ENCODE data around the gene PCGF2. TPM values are rescaled to one million over a fixed set of nuclear protein-coding genes. Genes with fewer than 3 reads are reported as not detected.

PCGF2 gene
- total and polyA plus RNA-seq, 10 of the 15 experiments (the other 5 are each of a cell fraction or from before 2014, with no cell fraction given), result 2.7 to 35.6 (median 7.2) TPM

DNA sequence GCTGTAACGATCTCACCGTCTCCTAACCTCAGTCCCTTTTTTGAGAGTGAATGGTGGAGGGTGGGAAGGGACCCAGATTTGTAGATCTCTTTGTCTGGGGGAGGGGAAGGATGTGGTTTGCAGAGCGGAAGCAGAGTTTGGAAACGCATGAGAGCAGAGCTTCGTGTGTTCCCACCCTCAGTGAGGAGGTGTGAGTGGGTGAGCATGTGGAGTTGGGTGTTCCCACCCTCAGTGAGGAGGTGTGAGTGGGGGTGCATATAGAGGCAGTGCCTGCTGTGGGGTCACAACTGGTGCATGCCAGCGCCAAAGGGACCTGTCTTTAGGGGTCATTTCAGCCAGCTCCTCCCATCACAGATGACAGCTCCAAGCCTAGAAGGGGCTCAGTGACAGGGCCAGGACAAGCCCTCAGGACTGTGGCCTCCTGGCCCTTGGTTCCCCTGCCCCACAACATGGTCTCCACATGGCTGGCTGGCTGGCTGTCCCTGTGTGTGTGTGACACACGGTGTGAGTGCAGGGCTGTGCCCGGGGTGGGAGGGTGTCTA lies 19.8 kb downstream of the PCGF2 start (continued):
- TF ChIP-seq, protein P1, sequence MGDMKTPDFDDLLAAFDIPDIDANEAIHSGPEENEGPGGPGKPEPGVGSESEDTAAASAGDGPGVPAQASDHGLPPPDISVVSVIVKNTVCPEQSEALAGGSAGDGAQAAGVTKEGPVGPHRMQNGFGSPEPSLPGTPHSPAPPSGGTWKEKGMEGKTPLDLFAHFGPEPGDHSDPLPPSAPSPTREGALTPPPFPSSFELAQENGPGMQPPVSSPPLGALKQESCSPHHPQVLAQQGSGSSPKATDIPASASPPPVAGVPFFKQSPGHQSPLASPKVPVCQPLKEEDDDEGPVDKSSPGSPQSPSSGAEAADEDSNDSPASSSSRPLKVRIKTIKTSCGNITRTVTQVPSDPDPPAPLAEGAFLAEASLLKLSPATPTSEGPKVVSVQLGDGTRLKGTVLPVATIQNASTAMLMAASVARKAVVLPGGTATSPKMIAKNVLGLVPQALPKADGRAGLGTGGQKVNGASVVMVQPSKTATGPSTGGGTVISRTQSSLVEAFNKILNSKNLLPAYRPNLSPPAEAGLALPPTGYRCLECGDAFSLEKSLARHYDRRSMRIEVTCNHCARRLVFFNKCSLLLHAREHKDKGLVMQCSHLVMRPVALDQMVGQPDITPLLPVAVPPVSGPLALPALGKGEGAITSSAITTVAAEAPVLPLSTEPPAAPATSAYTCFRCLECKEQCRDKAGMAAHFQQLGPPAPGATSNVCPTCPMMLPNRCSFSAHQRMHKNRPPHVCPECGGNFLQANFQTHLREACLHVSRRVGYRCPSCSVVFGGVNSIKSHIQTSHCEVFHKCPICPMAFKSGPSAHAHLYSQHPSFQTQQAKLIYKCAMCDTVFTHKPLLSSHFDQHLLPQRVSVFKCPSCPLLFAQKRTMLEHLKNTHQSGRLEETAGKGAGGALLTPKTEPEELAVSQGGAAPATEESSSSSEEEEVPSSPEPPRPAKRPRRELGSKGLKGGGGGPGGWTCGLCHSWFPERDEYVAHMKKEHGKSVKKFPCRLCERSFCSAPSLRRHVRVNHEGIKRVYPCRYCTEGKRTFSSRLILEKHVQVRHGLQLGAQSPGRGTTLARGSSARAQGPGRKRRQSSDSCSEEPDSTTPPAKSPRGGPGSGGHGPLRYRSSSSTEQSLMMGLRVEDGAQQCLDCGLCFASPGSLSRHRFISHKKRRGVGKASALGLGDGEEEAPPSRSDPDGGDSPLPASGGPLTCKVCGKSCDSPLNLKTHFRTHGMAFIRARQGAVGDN (IDR thresholded peaks at IDR 0.05), result peak; percentile 81
- no peak for TF ChIP-seq FOXM1 (IDR thresholded peaks at IDR 0.05; ENCODE audit: low read depth, low read length)
- no peak for TF ChIP-seq JUND (IDR thresholded peaks at IDR 0.05; ENCODE audit: low read depth, low read length)
- TF ChIP-seq SUZ12 (IDR thresholded peaks at IDR 0.05; ENCODE audit: unreplicated experiment), result no peak
- TF ChIP-seq SMAD1 (IDR thresholded peaks at IDR 0.05; ENCODE audit: low read depth, partially characterized antibody), result no peak
- no peak for TF ChIP-seq CHD2 (IDR thresholded peaks at IDR 0.05; ENCODE audit: borderline replicate concordance, low read depth, low read length)
- no peak for TF ChIP-seq TBL1XR1 (IDR thresholded peaks at IDR 0.05; ENCODE audit: low read depth, low read length)
- no peak for TF ChIP-seq SIN3A (IDR thresholded peaks at IDR 0.05; ENCODE audit: low read depth, low read length)
- no peak for TF ChIP-seq CREM (IDR thresholded peaks at IDR 0.05; ENCODE audit: low read depth)
- TF ChIP-seq PML (IDR thresholded peaks at IDR 0.05; ENCODE audit: low read length), result peak; percentile 41; the same call in 1 of the 2 replicates
- TF ChIP-seq MTA3 (IDR thresholded peaks at IDR 0.05; ENCODE audit: borderline replicate concordance, low read length), result no peak; the same call in 1 of the 2 replicates
- TF ChIP-seq NFYA (IDR thresholded peaks at IDR 0.05; ENCODE audit: borderline replicate concordance, low read depth, low read length), result no peak
- peak; percentile 68 for TF ChIP-seq POLR2A (IDR thresholded peaks at IDR 0.05; ENCODE audit: low read depth, low read length)
- TF ChIP-seq, protein P2, sequence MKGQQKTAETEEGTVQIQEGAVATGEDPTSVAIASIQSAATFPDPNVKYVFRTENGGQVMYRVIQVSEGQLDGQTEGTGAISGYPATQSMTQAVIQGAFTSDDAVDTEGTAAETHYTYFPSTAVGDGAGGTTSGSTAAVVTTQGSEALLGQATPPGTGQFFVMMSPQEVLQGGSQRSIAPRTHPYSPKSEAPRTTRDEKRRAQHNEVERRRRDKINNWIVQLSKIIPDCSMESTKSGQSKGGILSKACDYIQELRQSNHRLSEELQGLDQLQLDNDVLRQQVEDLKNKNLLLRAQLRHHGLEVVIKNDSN (IDR thresholded peaks at IDR 0.05; ENCODE audit: borderline replicate concordance, extremely low read length, insufficient read depth, low read depth, low read length), result no peak
- TF ChIP-seq POU2F2 (IDR thresholded peaks at IDR 0.05; ENCODE audit: borderline replicate concordance, low read depth, low read length), result no peak
- no peak for TF ChIP-seq RBBP5 (conservative IDR thresholded peaks at IDR 0.05)
- TF ChIP-seq, protein P3, sequence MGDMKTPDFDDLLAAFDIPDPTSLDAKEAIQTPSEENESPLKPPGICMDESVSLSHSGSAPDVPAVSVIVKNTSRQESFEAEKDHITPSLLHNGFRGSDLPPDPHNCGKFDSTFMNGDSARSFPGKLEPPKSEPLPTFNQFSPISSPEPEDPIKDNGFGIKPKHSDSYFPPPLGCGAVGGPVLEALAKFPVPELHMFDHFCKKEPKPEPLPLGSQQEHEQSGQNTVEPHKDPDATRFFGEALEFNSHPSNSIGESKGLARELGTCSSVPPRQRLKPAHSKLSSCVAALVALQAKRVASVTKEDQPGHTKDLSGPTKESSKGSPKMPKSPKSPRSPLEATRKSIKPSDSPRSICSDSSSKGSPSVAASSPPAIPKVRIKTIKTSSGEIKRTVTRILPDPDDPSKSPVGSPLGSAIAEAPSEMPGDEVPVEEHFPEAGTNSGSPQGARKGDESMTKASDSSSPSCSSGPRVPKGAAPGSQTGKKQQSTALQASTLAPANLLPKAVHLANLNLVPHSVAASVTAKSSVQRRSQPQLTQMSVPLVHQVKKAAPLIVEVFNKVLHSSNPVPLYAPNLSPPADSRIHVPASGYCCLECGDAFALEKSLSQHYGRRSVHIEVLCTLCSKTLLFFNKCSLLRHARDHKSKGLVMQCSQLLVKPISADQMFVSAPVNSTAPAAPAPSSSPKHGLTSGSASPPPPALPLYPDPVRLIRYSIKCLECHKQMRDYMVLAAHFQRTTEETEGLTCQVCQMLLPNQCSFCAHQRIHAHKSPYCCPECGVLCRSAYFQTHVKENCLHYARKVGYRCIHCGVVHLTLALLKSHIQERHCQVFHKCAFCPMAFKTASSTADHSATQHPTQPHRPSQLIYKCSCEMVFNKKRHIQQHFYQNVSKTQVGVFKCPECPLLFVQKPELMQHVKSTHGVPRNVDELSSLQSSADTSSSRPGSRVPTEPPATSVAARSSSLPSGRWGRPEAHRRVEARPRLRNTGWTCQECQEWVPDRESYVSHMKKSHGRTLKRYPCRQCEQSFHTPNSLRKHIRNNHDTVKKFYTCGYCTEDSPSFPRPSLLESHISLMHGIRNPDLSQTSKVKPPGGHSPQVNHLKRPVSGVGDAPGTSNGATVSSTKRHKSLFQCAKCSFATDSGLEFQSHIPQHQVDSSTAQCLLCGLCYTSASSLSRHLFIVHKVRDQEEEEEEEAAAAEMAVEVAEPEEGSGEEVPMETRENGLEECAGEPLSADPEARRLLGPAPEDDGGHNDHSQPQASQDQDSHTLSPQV (IDR thresholded peaks at IDR 0.05), result no peak
- TF ChIP-seq, protein P4, sequence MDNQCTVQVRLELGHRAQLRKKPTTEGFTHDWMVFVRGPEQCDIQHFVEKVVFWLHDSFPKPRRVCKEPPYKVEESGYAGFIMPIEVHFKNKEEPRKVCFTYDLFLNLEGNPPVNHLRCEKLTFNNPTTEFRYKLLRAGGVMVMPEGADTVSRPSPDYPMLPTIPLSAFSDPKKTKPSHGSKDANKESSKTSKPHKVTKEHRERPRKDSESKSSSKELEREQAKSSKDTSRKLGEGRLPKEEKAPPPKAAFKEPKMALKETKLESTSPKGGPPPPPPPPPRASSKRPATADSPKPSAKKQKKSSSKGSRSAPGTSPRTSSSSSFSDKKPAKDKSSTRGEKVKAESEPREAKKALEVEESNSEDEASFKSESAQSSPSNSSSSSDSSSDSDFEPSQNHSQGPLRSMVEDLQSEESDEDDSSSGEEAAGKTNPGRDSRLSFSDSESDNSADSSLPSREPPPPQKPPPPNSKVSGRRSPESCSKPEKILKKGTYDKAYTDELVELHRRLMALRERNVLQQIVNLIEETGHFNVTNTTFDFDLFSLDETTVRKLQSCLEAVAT (IDR thresholded peaks at IDR 0.05), result no peak
- TF ChIP-seq SREBF1 (IDR thresholded peaks at IDR 0.05; ENCODE audit: low read length), result no peak
- no peak for TF ChIP-seq RB1 (IDR thresholded peaks at IDR 0.05; ENCODE audit: borderline replicate concordance)
- peak; percentile 27 for TF ChIP-seq SP1 (IDR thresholded peaks at IDR 0.05; ENCODE audit: low read depth, low read length)

All from GM12878 (cell line).